SK-N-SH treated with all-trans-retinoic acid at 6 μM for 48 hours (cell line): ENCODE data around the gene PAX5.

Experiments used
- ATAC-seq: fragments of 200-7000 bp; cut with Tn5 transposase; 3 replicates; pipeline ENCODE4 v1.9.1; 2020; ENCODE audit warnings: mild to moderate bottlenecking, moderate library complexity
- ARNTL ChIP-seq: fragments of 450-650 bp; formaldehyde crosslinking; IDR thresholded peaks from 2 replicates; pipeline ENCODE4 v1.5.0; 2020; ENCODE audit warnings: low read depth, mild to moderate bottlenecking, moderate library complexity, borderline replicate concordance
- BACH2 ChIP-seq: fragments of 250-450 bp; sonication (Bioruptor Pico); IDR thresholded peaks from 2 replicates; pipeline ENCODE4 v1.9.0; 2021; ENCODE audit warnings: mild to moderate bottlenecking, borderline replicate concordance
- CSDC2 ChIP-seq: fragments of 250-450 bp; sonication (Bioruptor Pico); IDR thresholded peaks from 2 replicates; pipeline ENCODE4 v1.5.0; 2020; ENCODE audit warnings: mild to moderate bottlenecking, moderate library complexity
- ESRRG ChIP-seq: fragments of 250-450 bp; sonication (Bioruptor Pico); IDR thresholded peaks from 2 replicates; pipeline ENCODE4 v1.6.1; 2021; ENCODE audit warnings: mild to moderate bottlenecking
- GLIS3 ChIP-seq: fragments of 250-450 bp; sonication (Bioruptor Pico); IDR thresholded peaks from 2 replicates; pipeline ENCODE4 v1.5.0; 2020; ENCODE audit warnings: mild to moderate bottlenecking, moderate library complexity
- PATZ1 ChIP-seq: fragments of 250-450 bp; sonication (Bioruptor Pico); IDR thresholded peaks from 2 replicates; pipeline ENCODE4 v1.8.0; 2020; ENCODE audit warnings: mild to moderate bottlenecking, moderate library complexity, borderline replicate concordance
- PPARA ChIP-seq: fragments of 250-450 bp; sonication (Bioruptor Pico); IDR thresholded peaks from 2 replicates; pipeline ENCODE4 v1.5.0; 2020; ENCODE audit warnings: mild to moderate bottlenecking, borderline replicate concordance
- RARB ChIP-seq: fragments of 250-450 bp; sonication (Bioruptor Pico); IDR thresholded peaks from 2 replicates; pipeline ENCODE4 v1.8.0; 2021; ENCODE audit warnings: mild to moderate bottlenecking, moderate library complexity
- SNAI2 ChIP-seq: fragments of 250-450 bp; sonication (Bioruptor Pico); IDR thresholded peaks from 2 replicates; pipeline ENCODE4 v1.5.0; 2020; ENCODE audit warnings: mild to moderate bottlenecking, moderate library complexity
- TCF4 ChIP-seq: fragments of 250-450 bp; sonication (Bioruptor Pico); IDR thresholded peaks from 2 replicates; pipeline ENCODE4 v1.8.0; 2021; ENCODE audit warnings: mild to moderate bottlenecking, moderate library complexity, borderline replicate concordance
- TOX ChIP-seq: fragments of 250-450 bp; sonication (Bioruptor Pico); IDR thresholded peaks from 2 replicates; pipeline ENCODE4 v1.8.0; 2021; ENCODE audit warnings: mild to moderate bottlenecking, moderate library complexity, borderline replicate concordance
- TSHZ2 ChIP-seq: fragments of 250-450 bp; sonication (Bioruptor Pico); IDR thresholded peaks from 2 replicates; pipeline ENCODE4 v1.5.0; 2020; ENCODE audit warnings: mild to moderate bottlenecking, moderate library complexity
- ZC3H10 ChIP-seq: fragments of 250-450 bp; sonication (Bioruptor Pico); IDR thresholded peaks from 2 replicates; pipeline ENCODE4 v1.5.1; 2021; ENCODE audit warnings: mild to moderate bottlenecking, moderate library complexity
- ZFP3 ChIP-seq: fragments of 250-450 bp; sonication (Bioruptor Pico); IDR thresholded peaks from 2 replicates; pipeline ENCODE4 v1.5.0; 2020; ENCODE audit warnings: mild to moderate bottlenecking, moderate library complexity
- ZFP30 ChIP-seq: fragments of 450-650 bp; formaldehyde crosslinking; IDR thresholded peaks from 2 replicates; pipeline ENCODE4 v1.5.0; 2022; ENCODE audit warnings: mild to moderate bottlenecking, moderate library complexity
- ZNF565 ChIP-seq: fragments of 450-650 bp; formaldehyde crosslinking; conservative IDR thresholded peaks from 2 replicates; pipeline ENCODE4 v1.5.0; 2020; ENCODE audit warnings: low read depth, mild to moderate bottlenecking, moderate library complexity
- ZNF70 ChIP-seq: fragments of 450-650 bp; formaldehyde crosslinking; IDR thresholded peaks from 2 replicates; pipeline ENCODE4 v1.5.0; 2020; ENCODE audit warnings: mild to moderate bottlenecking, moderate library complexity
- ZNF8 ChIP-seq: fragments of 450-650 bp; formaldehyde crosslinking; IDR thresholded peaks from 2 replicates; pipeline ENCODE4 v1.5.0; 2020; ENCODE audit warnings: mild to moderate bottlenecking, moderate library complexity
- TF ChIP-seq, protein P1 (sequence below): fragments of 250-450 bp; sonication (Bioruptor Pico); IDR thresholded peaks from 2 replicates; pipeline ENCODE4 v1.5.1; 2020; ENCODE audit warnings: low read depth, mild to moderate bottlenecking, moderate library complexity
- TF ChIP-seq, protein P2 (sequence below): fragments of 250-450 bp; sonication (Bioruptor Pico); IDR thresholded peaks from 2 replicates; pipeline ENCODE4 v1.5.1; 2021; ENCODE audit warnings: mild to moderate bottlenecking, moderate library complexity
- TF ChIP-seq, protein P3 (sequence below): fragments of 250-450 bp; sonication (Bioruptor Pico); IDR thresholded peaks from 2 replicates; pipeline ENCODE4 v1.8.0; 2021; ENCODE audit warnings: low read depth, mild to moderate bottlenecking, moderate library complexity, borderline replicate concordance

The PAX5 gene

GRCh38 chr9:36823466-36823865 lies 210.6 kb downstream of the PAX5 start:
- ATAC-seq: no peak
- no peak for TF ChIP-seq TCF4 (CRISPR knock-in tag)
- no peak for TF ChIP-seq CSDC2 (CRISPR knock-in tag)

- ATAC-seq: no peak
- TF ChIP-seq GLIS3 (CRISPR knock-in tag) (no peak), ZNF8 (no peak), TOX (CRISPR knock-in tag) (no peak), ZFP30 (CRISPR knock-in tag) (no peak), PPARA (CRISPR knock-in tag) (no peak), ZNF70 (CRISPR knock-in tag) (no peak), ESRRG (CRISPR knock-in tag) (no peak), ZNF565 (CRISPR knock-in tag) (no peak)
Observed at GRCh38 chr9:36822201-36822600, 211.9 kb downstream of the PAX5 start.

DNA sequence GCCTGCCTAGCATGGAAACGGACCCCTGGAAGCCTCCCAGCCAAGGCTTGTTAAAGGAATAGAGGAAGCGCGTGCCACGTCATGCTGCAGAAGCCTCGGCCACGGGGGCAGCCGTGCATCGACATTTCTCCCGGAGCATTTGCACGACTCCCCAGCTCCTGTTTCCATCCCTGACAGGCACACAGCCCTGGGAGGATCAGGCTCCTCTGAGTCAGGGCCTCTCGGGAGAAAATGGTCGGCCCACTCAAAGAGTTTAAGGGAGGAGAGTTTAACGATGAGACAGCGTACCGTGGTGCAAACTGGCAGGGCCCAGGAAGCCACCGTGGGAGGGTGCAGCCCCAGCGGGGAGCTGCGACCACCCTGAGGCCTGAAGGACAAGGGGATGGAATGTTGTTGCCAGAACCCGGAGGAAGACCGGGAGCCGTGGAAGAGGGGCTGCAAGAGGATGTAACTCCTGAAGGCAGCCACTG lies 213.6 kb downstream of the PAX5 start:
- no peak for ATAC-seq
- no peak for TF ChIP-seq ZNF8
- no peak for TF ChIP-seq TSHZ2 (CRISPR knock-in tag)
- TF ChIP-seq, protein P1, sequence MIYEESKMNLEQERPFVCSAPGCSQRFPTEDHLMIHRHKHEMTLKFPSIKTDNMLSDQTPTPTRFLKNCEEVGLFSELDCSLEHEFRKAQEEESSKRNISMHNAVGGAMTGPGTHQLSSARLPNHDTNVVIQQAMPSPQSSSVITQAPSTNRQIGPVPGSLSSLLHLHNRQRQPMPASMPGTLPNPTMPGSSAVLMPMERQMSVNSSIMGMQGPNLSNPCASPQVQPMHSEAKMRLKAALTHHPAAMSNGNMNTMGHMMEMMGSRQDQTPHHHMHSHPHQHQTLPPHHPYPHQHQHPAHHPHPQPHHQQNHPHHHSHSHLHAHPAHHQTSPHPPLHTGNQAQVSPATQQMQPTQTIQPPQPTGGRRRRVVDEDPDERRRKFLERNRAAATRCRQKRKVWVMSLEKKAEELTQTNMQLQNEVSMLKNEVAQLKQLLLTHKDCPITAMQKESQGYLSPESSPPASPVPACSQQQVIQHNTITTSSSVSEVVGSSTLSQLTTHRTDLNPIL: no peak
- no peak for TF ChIP-seq ZNF70 (CRISPR knock-in tag)
- no peak for TF ChIP-seq ZNF565 (CRISPR knock-in tag)
- TF ChIP-seq ZFP30 (CRISPR knock-in tag): no peak
- no peak for TF ChIP-seq PATZ1 (CRISPR knock-in tag)
- TF ChIP-seq, protein P2, sequence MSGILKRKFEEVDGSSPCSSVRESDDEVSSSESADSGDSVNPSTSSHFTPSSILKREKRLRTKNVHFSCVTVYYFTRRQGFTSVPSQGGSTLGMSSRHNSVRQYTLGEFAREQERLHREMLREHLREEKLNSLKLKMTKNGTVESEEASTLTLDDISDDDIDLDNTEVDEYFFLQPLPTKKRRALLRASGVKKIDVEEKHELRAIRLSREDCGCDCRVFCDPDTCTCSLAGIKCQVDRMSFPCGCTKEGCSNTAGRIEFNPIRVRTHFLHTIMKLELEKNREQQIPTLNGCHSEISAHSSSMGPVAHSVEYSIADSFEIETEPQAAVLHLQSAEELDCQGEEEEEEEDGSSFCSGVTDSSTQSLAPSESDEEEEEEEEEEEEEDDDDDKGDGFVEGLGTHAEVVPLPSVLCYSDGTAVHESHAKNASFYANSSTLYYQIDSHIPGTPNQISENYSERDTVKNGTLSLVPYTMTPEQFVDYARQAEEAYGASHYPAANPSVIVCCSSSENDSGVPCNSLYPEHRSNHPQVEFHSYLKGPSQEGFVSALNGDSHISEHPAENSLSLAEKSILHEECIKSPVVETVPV (CRISPR knock-in tag): no peak
- TF ChIP-seq TOX (CRISPR knock-in tag): no peak
- TF ChIP-seq ZC3H10: no peak
- TF ChIP-seq, protein P3, sequence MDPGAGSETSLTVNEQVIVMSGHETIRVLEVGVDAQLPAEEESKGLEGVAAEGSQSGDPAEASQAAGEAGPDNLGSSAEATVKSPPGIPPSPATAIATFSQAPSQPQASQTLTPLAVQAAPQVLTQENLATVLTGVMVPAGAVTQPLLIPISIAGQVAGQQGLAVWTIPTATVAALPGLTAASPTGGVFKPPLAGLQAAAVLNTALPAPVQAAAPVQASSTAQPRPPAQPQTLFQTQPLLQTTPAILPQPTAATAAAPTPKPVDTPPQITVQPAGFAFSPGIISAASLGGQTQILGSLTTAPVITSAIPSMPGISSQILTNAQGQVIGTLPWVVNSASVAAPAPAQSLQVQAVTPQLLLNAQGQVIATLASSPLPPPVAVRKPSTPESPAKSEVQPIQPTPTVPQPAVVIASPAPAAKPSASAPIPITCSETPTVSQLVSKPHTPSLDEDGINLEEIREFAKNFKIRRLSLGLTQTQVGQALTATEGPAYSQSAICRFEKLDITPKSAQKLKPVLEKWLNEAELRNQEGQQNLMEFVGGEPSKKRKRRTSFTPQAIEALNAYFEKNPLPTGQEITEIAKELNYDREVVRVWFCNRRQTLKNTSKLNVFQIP (CRISPR knock-in tag): no peak

- ATAC-seq: no peak
- TF ChIP-seq ZC3H10 (no peak), ARNTL (CRISPR knock-in tag) (no peak), ESRRG (CRISPR knock-in tag) (no peak), ZFP3 (CRISPR knock-in tag) (no peak), CSDC2 (CRISPR knock-in tag) (no peak), GLIS3 (CRISPR knock-in tag) (no peak), ZNF565 (CRISPR knock-in tag) (no peak), TSHZ2 (CRISPR knock-in tag) (no peak), TOX (CRISPR knock-in tag) (no peak), SNAI2 (CRISPR knock-in tag) (no peak), RARB (CRISPR knock-in tag) (no peak), BACH2 (CRISPR knock-in tag) (no peak)
- TF ChIP-seq, protein P1: no peak
Observed at GRCh38 chr9:36818965-36819870, 214.8 kb downstream of the PAX5 start.
